NT2/D1 (cell line): ENCODE results near the gene SERAC1.

Source experiments
- SUZ12 ChIP-seq: IDR thresholded peaks from 2 replicates; pipeline ENCODE4 v1.6.1; 2011; ENCODE audit not compliant: insufficient read length, insufficient read depth; ENCODE audit errors: extremely low read depth
- ZNF274 ChIP-seq: IDR thresholded peaks from 2 replicates; pipeline ENCODE4 v1.6.1; 2011; ENCODE audit warnings: mild to moderate bottlenecking, low read depth, low read length

GRCh38 chr6:158172001-158172400 lies 3.9 kb upstream of the SERAC1 start:
- TF ChIP-seq SUZ12 (no peak), ZNF274 (no peak)
